CD8-positive, alpha-beta memory T cell (primary cell): ENCODE data around the gene MIF4GD. TPM values are rescaled to one million over a fixed set of nuclear protein-coding genes. Genes with fewer than 3 reads are reported as not detected.
"Not testable (repeated sequence)": the region's sequence is repeated elsewhere in the genome, so short reads cannot be mapped to it uniquely, and the experiment has no call there.

Experiments
- CTCF ChIA-PET: fragments of 350-600 bp; sonication (Branson Sonifier 250); formaldehyde crosslinking; loops from one replicate; lab custom pipeline; 2021; ENCODE audit warnings: antibody characterized with exemption; lab: Charles Lee
- POLR2A ChIA-PET: fragments of 350-600 bp; sonication (Branson Sonifier 250); formaldehyde crosslinking; loops from one replicate; lab custom pipeline; 2021; ENCODE audit warnings: antibody characterized with exemption; lab: Charles Lee
- DNase-seq, 5 donors: peaks; one replicate each; pipeline versions ENCODE4 v3.0.0 to v3.0.0-alpha.2; 2020 to 2022; ENCODE audit warnings: mixed read lengths in 1 of 5
- H3K27ac ChIP-seq: one replicate; pipeline ENCODE4 v1.7.0; 2013; ENCODE audit warnings: low read depth, mild to moderate bottlenecking, low read length, moderate library complexity
- H3K27me3 ChIP-seq: 2 replicates; pipeline ENCODE4 v1.7.0; 2013; ENCODE audit warnings: low read length, mild to moderate bottlenecking; ENCODE audit not compliant: insufficient read depth, poor library complexity, severe bottlenecking
- H3K36me3 ChIP-seq: 2 replicates; pipeline ENCODE4 v1.7.0; 2013; ENCODE audit warnings: mild to moderate bottlenecking, low read length, moderate library complexity; ENCODE audit not compliant: insufficient read depth
- H3K4me1 ChIP-seq: 2 replicates; pipeline ENCODE4 v1.7.0; 2013; ENCODE audit warnings: mild to moderate bottlenecking, low read length, moderate library complexity; ENCODE audit not compliant: insufficient read depth
- H3K4me3 ChIP-seq: 2 replicates; pipeline ENCODE4 v1.7.0; 2013; ENCODE audit warnings: mild to moderate bottlenecking, low read length
- H3K9me3 ChIP-seq: 2 replicates; pipeline ENCODE4 v1.7.0; 2013; ENCODE audit warnings: mild to moderate bottlenecking, low read length
- H3K27ac Mint-ChIP-seq, 8 donors: one replicate each; pipeline ENCODE4 v1.8.0; 2020 to 2021; ENCODE audit warnings: mixed read lengths in 8 of 8, mild to moderate bottlenecking in 6 of 8, inconsistent platforms in 3 of 8, moderate library complexity in 3 of 8
- H3K27me3 Mint-ChIP-seq, 2 donors: one replicate each; pipeline ENCODE4 v1.8.0; 2020 to 2021; ENCODE audit warnings: mixed read lengths in 2 of 2, mild to moderate bottlenecking in 1 of 2, moderate library complexity in 1 of 2
- H3K36me3 Mint-ChIP-seq, 3 donors: one replicate each; pipeline ENCODE4 v1.8.0; 2020 to 2021; ENCODE audit warnings: mixed read lengths in 3 of 3, inconsistent platforms in 1 of 3, mild to moderate bottlenecking in 1 of 3
- H3K4me1 Mint-ChIP-seq, 3 donors: one replicate each; pipeline ENCODE4 v1.8.0; 2020 to 2021; ENCODE audit warnings: mixed read lengths in 3 of 3, inconsistent platforms in 1 of 3, mild to moderate bottlenecking in 1 of 3
- H3K4me3 Mint-ChIP-seq, 7 donors: one replicate each; pipeline ENCODE4 v1.8.0; 2020 to 2021; ENCODE audit warnings: mixed read lengths in 7 of 7, mild to moderate bottlenecking in 6 of 7, moderate library complexity in 4 of 7, inconsistent platforms in 2 of 7
- H3K9me3 Mint-ChIP-seq, 5 donors: one replicate each; pipeline ENCODE4 v1.8.0; 2020 to 2022; ENCODE audit warnings: mixed read lengths in 5 of 5, mild to moderate bottlenecking in 3 of 5, moderate library complexity in 2 of 5, inconsistent platforms in 1 of 5
- polyA plus RNA-seq: library from polyadenylated mRNA; unstranded; fragments of 300-500 nt; fragmentation: Illumina TruSeq; gene quantifications from one replicate; pipeline ENCODE4 v1.2.3, GENCODE V29; 2021
- total RNA-seq, 2 experiments: library from RNA; stranded (reverse); gene quantifications; one replicate each; pipeline ENCODE4 v1.2.3, GENCODE V29; 2021

MIF4GD gene
- total and polyA plus RNA-seq, 3 experiments from 2014 or later, result 38.5 to 108 (median 40.4) TPM

DNA sequence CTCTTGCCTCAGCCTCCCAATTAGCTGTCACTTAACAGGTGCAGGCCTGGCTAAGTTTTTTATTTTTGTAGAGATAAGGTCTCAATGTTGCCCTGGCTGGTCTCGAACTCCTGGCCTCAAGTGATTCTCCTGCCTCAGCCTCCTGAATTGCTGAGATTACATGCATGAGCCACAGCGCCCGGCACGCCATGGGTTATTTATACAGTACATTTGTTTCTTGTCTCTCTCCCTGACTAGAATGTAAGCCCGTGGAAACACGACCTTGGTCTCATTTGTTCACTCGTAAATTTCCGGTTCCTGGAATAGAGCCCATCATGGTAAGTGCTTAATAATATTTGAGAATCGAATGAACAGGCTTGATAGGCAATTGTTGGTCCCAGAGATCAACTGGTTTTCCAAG lies 16.2 kb upstream of the MIF4GD start:
- H3K9me3 ChIP-seq, result no peaks in the 10 kb centered on the region
- H3K27me3 Mint-ChIP-seq, result peaks cover 0 to 1% of the 10 kb centered on the region in 2 donors
- peaks cover 2 to 32% (median 4%) of the 10 kb centered on the region in 3 donors for H3K36me3 Mint-ChIP-seq
- H3K4me1 ChIP-seq, result peaks cover 10% of the 10 kb centered on the region
- peak overlapping the region in 5 of 7 donors; percentile 47 to 95 (median 54) for H3K4me3 Mint-ChIP-seq
- H3K9me3 Mint-ChIP-seq, result no peaks in the 10 kb centered on the region
- no peak overlapping the region for H3K4me3 ChIP-seq
- no peak overlapping the region for H3K27ac ChIP-seq
- H3K4me1 Mint-ChIP-seq, result peaks cover 10 to 23% (median 18%) of the 10 kb centered on the region in 3 donors
- DNase-seq, result no peak
- H3K27ac Mint-ChIP-seq, result peak overlapping the region in 1 of 8 donors; percentile 17
- POLR2A ChIA-PET, result no interaction called here
- no peaks in the 10 kb centered on the region for H3K27me3 ChIP-seq
- H3K36me3 ChIP-seq, result no peaks in the 10 kb centered on the region
- CTCF ChIA-PET, result interaction anchor here (1.1 kb wide), 1 partner anchor 17 kb away, joined by 3 read pairs; the partner anchor contains the start of gene MIF4GD

- ChIA-PET POLR2A (no interaction called here), CTCF (interaction anchor here (1.0 kb wide), 1 partner anchor 127 kb away, joined by 3 read pairs; no protein-coding TSS in a partner anchor)
- peak overlapping the region in 1 of 7 donors; percentile 46 for H3K4me3 Mint-ChIP-seq
- no peak overlapping the region for H3K27ac ChIP-seq
- H3K27me3 Mint-ChIP-seq, result peaks cover 0 to 1% of the 10 kb centered on the region in 2 donors
- no peak overlapping the region for H3K27ac Mint-ChIP-seq
- H3K36me3 ChIP-seq, result no peaks in the 10 kb centered on the region
- no peak for DNase-seq
- no peak overlapping the region for H3K4me3 ChIP-seq
- no peaks in the 10 kb centered on the region for H3K9me3 ChIP-seq
- peaks cover 7 to 21% (median 16%) of the 10 kb centered on the region in 3 donors for H3K4me1 Mint-ChIP-seq
- no peaks in the 10 kb centered on the region for H3K27me3 ChIP-seq
- H3K4me1 ChIP-seq, result peaks cover 4% of the 10 kb centered on the region
- no peaks in the 10 kb centered on the region for H3K9me3 Mint-ChIP-seq
- H3K36me3 Mint-ChIP-seq, result peaks cover 2 to 41% (median 4%) of the 10 kb centered on the region in 3 donors
These were observed 14.1 kb upstream of the MIF4GD start for GRCh38 chr17:75285123-75285522.

GRCh38 chr17:75280189-75280588 lies 9.2 kb upstream of the MIF4GD start:
- H3K9me3 ChIP-seq, H3K27me3 ChIP-seq, H3K4me1 Mint-ChIP-seq, POLR2A ChIA-PET, H3K9me3 Mint-ChIP-seq, H3K27ac ChIP-seq, H3K4me3 ChIP-seq, DNase-seq, H3K27ac Mint-ChIP-seq, H3K36me3 ChIP-seq, H3K4me3 Mint-ChIP-seq, H3K4me1 ChIP-seq, H3K27me3 Mint-ChIP-seq: not testable (repeated sequence)
- H3K36me3 Mint-ChIP-seq, result peaks cover 2 to 29% (median 5%) of the 10 kb centered on the region in 3 donors
- CTCF ChIA-PET, result interaction anchor here (2.3 to 2.5 kb wide), 2 partner anchors 9 kb away, joined by 11 to 13 read pairs; partner anchors contain the start of genes MIF4GD and SLC25A19

DNA sequence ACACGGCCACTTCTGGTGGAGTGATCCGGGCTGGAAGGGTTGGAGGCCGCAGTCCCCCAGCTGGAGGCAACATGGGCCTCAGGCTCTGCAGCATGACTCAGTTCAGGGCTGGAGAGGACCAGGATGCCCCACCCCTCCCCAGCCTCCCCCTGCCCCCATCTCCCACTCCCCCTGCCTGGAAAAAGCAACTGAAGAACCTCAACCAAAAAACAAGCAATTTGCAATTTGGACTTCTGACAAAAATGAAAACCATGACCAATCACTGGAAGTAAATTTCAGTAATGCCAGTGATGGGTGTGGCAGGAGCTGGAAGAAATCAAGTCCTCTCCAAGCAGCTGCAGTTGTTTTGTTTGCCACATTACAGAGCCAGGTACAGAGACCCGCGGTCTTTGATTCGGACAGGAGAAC lies 6.6 kb upstream of the MIF4GD start:
- Histone ChIP-seq H3K27ac (no peak overlapping the region), H3K36me3 (no peaks in the 10 kb centered on the region), H3K9me3 (no peaks in the 10 kb centered on the region), H3K4me3 (no peak overlapping the region), H3K4me1 (peaks cover under 1% of the 10 kb centered on the region), H3K27me3 (no peaks in the 10 kb centered on the region)
- no peaks in the 10 kb centered on the region for H3K27me3 Mint-ChIP-seq
- CTCF ChIA-PET, result interaction anchor here (1.2 to 2.5 kb wide), 2 partner anchors 12 to 134 kb away, joined by 3 to 11 read pairs; partner anchors contain the start of gene SLC25A19
- peaks cover 0 to 2% (median 0%) of the 10 kb centered on the region in 5 donors for H3K9me3 Mint-ChIP-seq
- peaks cover 6 to 11% (median 9%) of the 10 kb centered on the region in 3 donors for H3K4me1 Mint-ChIP-seq
- DNase-seq, result no peak
- no peak overlapping the region for H3K4me3 Mint-ChIP-seq
- no peak overlapping the region for H3K27ac Mint-ChIP-seq
- peaks cover 0 to 33% (median 5%) of the 10 kb centered on the region in 3 donors for H3K36me3 Mint-ChIP-seq
- POLR2A ChIA-PET, result no interaction called here

DNA sequence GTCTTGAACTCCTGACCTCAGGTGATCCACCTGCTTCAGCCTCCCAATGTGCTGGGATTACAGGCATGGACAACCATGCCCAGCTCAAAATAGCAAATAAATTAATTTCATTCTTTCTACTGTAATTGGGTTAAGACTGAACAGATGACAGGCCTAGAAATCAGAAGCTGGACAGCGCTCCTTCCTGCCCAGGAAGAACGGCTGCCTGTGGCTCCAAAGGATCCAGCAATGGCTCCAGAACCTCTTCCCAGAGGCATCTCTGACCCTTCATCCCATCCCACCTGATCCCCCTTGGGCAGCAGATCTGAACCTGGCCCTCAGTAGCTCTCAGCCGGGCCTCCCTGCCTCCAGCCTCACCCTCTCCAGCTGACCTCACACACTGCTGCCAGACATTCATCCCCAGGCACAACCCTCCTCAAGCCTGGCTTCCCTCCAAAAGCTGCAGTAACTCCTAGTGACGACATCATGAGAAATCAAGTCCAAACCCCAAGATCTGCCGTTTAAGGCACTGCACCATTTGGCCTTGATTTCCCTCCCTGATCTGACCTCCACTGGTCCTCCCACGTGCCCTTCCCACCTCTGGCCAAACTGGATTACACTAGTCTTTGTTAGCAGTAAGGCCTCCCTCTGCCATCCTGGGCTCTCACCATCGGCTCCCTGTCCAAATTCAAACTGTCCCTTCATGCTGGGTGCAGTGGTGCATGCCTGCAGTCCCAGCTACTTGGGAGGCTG lies 3.1 kb upstream of the MIF4GD start:
- Histone ChIP-seq H3K9me3 (no peaks in the 10 kb centered on the region), H3K27ac (no peak overlapping the region), H3K36me3 (no peaks in the 10 kb centered on the region), H3K4me3 (no peak overlapping the region), H3K4me1 (peaks cover 19% of the 10 kb centered on the region), H3K27me3 (no peaks in the 10 kb centered on the region)
- Mint-ChIP-seq H3K36me3 (peaks cover 0 to 27% (median 5%) of the 10 kb centered on the region in 3 donors), H3K4me1 (peaks cover 17 to 32% (median 20%) of the 10 kb centered on the region in 3 donors), H3K9me3 (peaks cover 0 to 2% (median 0%) of the 10 kb centered on the region in 5 donors), H3K27me3 (no peaks in the 10 kb centered on the region), H3K27ac (peak overlapping the region; percentile 14 to 87 (median 57)), H3K4me3 (peak overlapping the region in 4 of 7 donors; percentile 34 to 54 (median 37))
- CTCF ChIA-PET, result interaction anchor here (0.9 to 4.6 kb wide), 3 partner anchors 15 to 48 kb away, joined by 3 to 66 read pairs (median 7); partner anchors contain the start of gene SLC25A19
- peak in 1 of 5 donors; percentile 15 for DNase-seq
- POLR2A ChIA-PET, result no interaction called here

DNA sequence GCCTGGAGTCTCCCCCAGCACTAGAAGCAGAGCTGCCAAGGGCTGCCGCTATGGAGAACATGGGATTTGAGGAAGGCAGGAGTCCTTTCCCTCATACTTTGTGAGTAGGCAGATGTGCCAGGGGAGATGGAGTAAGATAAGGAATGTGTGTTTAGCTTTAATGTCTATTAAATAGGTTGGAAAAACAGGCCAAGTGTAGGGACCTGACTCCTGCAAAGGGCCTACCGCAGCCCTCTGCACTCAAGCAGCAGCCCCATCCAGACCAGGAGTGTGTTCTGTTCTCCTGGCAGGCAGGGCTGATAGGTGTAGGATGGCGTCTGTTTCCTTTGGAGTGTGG lies 1.8 kb upstream of the MIF4GD start:
- Mint-ChIP-seq H3K27me3 (no peaks in the 10 kb centered on the region), H3K9me3 (peaks cover 0 to 2% (median 0%) of the 10 kb centered on the region in 5 donors), H3K4me1 (peaks cover 20 to 35% (median 22%) of the 10 kb centered on the region in 3 donors), H3K36me3 (peaks cover 0 to 22% (median 5%) of the 10 kb centered on the region in 3 donors), H3K4me3 (peak overlapping the region; percentile 45 to 84 (median 68)), H3K27ac (peak overlapping the region; percentile 33 to 90 (median 73))
- no peak for DNase-seq
- no peaks in the 10 kb centered on the region for H3K36me3 ChIP-seq
- H3K4me3 ChIP-seq, result no peak overlapping the region
- no peaks in the 10 kb centered on the region for H3K27me3 ChIP-seq
- peaks cover 19% of the 10 kb centered on the region for H3K4me1 ChIP-seq
- no peak overlapping the region for H3K27ac ChIP-seq
- CTCF ChIA-PET, result interaction anchor here (3.5 to 4.6 kb wide), 3 partner anchors 12 to 159 kb away, joined by 20 to 76 read pairs (median 66); partner anchors contain the start of genes GGA3, MRPS7 and SLC25A19
- H3K9me3 ChIP-seq, result no peaks in the 10 kb centered on the region
- POLR2A ChIA-PET, result interaction anchor here (3.5 to 3.9 kb wide), 2 partner anchors 11 to 17 kb away, joined by 72 to 79 read pairs; partner anchors contain the start of genes GGA3, MRPS7 and SLC25A19

DNA sequence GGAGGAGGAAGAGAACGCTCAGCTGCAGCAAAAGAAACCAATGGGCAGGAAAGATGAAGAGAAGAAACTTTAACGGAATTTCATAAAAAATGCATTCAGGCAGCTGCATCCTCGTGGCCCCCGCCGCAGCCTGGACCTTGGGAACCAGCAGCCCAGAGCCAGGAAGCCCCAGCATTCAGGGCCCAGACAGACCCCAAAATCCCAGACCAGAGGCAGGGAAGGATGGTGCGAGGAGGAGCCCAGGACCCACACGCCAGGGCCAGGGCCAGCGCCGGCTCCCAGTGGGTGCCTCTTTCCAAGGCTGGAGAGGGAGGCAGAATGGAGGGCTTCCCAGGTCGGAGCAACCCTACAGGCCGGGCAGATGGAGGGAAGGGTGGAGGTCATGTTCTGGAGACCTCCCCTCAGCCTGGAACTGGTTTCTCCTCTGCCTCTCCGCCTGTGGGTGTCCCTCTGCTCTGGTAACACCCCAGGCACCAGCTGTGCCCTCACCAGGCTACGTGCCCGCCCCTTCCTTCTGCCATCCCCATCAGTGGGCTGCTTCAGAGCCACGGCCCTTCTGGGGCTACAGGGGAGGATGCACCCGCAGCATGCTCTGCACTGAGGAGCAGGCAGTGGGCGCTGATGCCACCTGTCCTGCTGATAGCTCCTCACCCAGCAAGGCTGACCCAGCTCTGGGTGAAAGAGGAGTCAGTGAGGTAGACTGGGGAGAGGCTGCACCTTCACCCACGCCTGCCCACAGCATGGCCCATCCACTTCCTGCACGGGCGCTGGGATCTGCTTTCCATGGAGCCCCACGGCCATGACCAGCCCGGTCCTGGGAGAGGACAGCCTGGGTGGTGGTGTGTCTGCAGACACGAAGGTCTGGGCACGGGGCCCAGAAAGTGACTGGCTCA lies 1.2 kb upstream of the MIF4GD start:
- H3K4me1 ChIP-seq, result peaks cover 19% of the 10 kb centered on the region
- H3K36me3 ChIP-seq, result peaks cover 3% of the 10 kb centered on the region
- peak overlapping the region; percentile 77 to 92 (median 83) for H3K4me3 Mint-ChIP-seq
- H3K4me3 ChIP-seq, result peak overlapping the region; percentile 72
- H3K27ac Mint-ChIP-seq, result peak overlapping the region; percentile 72 to 94 (median 90)
- H3K36me3 Mint-ChIP-seq, result peaks cover 0 to 23% (median 5%) of the 10 kb centered on the region in 3 donors
- no peaks in the 10 kb centered on the region for H3K9me3 ChIP-seq
- ChIA-PET CTCF (interaction anchor here (1.0 to 4.6 kb wide), 7 partner anchors 9 to 158 kb away, joined by 3 to 76 read pairs (median 14); partner anchors contain the start of genes GGA3, MRPS7 and SLC25A19), POLR2A (interaction anchor here (0.5 to 3.9 kb wide), 5 partner anchors 11 to 303 kb away, joined by 3 to 79 read pairs (median 3); partner anchors contain the start of genes GGA3, MRPS7, NT5C and SLC25A19)
- H3K27me3 ChIP-seq, result no peaks in the 10 kb centered on the region
- H3K4me1 Mint-ChIP-seq, result peaks cover 20 to 35% (median 23%) of the 10 kb centered on the region in 3 donors
- H3K27me3 Mint-ChIP-seq, result no peaks in the 10 kb centered on the region
- H3K27ac ChIP-seq, result peak overlapping the region; percentile 89
- peak in 1 of 5 donors; percentile 47 for DNase-seq
- H3K9me3 Mint-ChIP-seq, result peaks cover 0 to 2% (median 0%) of the 10 kb centered on the region in 5 donors
